DMS53 treated with DMSO at 0.1 percent for 48 hours (cell line): ENCODE results near the gene HIVEP2.

Experiments used
- DNase-seq: peaks from one replicate; lab custom pipeline; 2025; ENCODE audit not compliant: unreplicated experiment; lab: John Stamatoyannopoulos, UW

HIVEP2 gene

GRCh38 chr6:142790257-142790656 lies 154.7 kb downstream of the HIVEP2 start:
- DNase-seq = no peak

GRCh38 chr6:142787422-142787821 lies 157.6 kb downstream of the HIVEP2 start:
- no peak for DNase-seq

- no peak for DNase-seq
These were observed 158.5 kb downstream of the HIVEP2 start for GRCh38 chr6:142786476-142786875.

GRCh38 chr6:142784344-142784743 lies 160.6 kb downstream of the HIVEP2 start:
- DNase-seq = no peak

GRCh38 chr6:142783499-142783898 lies 161.5 kb downstream of the HIVEP2 start:
- no peak for DNase-seq

GRCh38 chr6:142781129-142781528 lies 163.8 kb downstream of the HIVEP2 start:
- no peak for DNase-seq

GRCh38 chr6:142773859-142774648 lies 170.9 kb downstream of the HIVEP2 start:
- no peak for DNase-seq

- no peak for DNase-seq
These were observed 171.7 kb downstream of the HIVEP2 start for GRCh38 chr6:142773324-142773723.

- DNase-seq = no peak
These were observed 173.8 kb downstream of the HIVEP2 start for GRCh38 chr6:142771162-142771561.

- DNase-seq = no peak
These were observed 179.7 kb downstream of the HIVEP2 start for GRCh38 chr6:142765306-142765705.

- no peak for DNase-seq
These were observed 180.7 kb downstream of the HIVEP2 start for GRCh38 chr6:142764311-142764710.

GRCh38 chr6:142763205-142763604 lies 181.8 kb downstream of the HIVEP2 start:
- no peak for DNase-seq

GRCh38 chr6:142761756-142762155 lies 183.2 kb downstream of the HIVEP2 start:
- DNase-seq = no peak

GRCh38 chr6:142760152-142760551 lies 184.8 kb downstream of the HIVEP2 start:
- no peak for DNase-seq

- DNase-seq = no peak
These were observed 186.3 kb downstream of the HIVEP2 start for GRCh38 chr6:142758629-142759025.

GRCh38 chr6:142757852-142758628 lies 186.9 kb downstream of the HIVEP2 start:
- DNase-seq = no peak

GRCh38 chr6:142756215-142756630 lies 188.8 kb downstream of the HIVEP2 start:
- no peak for DNase-seq

- no peak for DNase-seq
These were observed 191.8 kb downstream of the HIVEP2 start for GRCh38 chr6:142753196-142753595.

- no peak for DNase-seq
These were observed 192.6 kb downstream of the HIVEP2 start for GRCh38 chr6:142752348-142752747.

GRCh38 chr6:142751452-142751851 lies 193.5 kb downstream of the HIVEP2 start:
- DNase-seq = no peak

GRCh38 chr6:142750998-142751397 lies 194.0 kb downstream of the HIVEP2 start:
- DNase-seq = no peak

- DNase-seq = no peak
These were observed 195.4 kb downstream of the HIVEP2 start for GRCh38 chr6:142749556-142749955.
